ENCODE measurements around the gene FAM3D.
A peak's percentile ranks its signal among the peaks of the same experiment; 100 is the strongest.

FAM3D gene

DNA sequence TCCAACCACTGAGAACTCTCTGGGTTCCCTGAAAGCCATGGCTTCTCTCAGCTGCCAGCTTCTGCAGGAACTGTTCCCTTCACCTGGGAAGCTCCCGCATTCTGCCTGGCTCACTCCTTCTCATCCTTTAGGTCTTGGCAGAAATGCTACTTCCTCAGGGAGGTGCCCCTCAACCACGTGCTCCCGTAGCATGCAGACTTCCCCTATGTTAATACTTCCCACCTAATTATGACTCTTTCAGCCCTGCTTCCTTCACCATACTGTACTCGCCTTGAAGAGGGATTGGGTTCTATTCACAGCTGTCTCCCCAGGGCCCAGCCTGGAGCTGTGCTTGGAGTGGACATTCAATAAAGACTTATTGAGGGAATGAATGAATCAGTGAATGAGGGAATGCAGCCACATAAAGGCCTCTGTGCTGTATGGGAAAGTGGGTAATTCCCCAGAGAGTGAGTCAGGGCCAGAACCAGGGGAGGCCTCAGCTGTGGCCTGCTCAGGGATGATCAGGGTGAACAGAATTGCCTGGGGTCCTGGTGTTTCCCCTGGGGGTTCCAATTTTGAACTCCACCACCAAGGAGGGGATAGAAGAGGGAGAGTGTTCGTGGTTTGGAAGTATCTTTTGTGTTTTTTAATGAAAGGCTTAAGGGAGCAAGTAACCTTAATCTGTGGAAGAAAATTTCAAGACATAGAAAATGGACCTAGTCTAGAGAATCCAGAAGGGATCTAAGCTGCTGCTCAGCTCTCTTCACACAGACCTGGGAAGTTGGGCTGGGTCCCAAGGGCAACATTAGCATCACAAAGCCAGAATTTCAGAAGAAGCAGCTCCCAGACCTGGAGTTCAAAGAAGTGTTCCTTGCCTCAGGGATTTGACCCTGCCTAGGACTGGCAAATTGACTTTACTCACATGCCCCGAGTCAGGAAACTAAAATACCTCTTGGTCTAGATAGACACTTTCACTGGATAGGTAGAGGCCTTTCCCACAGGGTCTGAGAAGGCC lies 74.8 kb downstream of the FAM3D start:
- no peak for DNase-seq (ENCODE audit: low read depth)

DNA sequence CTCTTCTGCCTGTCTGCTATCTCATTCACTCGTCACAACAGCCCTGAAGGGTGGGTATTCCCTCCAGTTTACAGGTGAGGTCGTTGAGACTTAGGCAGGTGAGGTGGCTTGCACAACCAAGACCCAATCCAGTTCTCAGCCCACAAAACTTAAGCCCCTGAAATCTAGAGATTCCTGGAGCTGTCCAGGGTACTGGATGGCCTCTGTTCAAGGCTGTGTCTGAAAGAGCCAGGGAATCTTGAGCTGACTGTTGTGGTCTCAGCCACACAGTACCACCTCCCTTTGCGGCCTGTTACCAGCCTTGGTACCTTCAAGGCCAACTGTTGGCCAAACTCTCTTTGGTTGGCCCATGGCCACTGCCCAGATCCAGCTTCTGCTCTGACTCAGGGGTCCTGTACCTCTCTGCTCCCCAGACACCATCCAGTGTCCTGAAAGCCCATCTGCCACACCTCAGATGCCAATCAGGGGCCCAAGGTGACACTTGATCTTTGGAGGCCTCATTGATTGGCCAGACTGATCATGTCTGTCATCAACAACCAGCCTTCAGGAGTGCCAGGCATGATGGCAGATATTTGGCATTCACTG lies 78.5 kb downstream of the FAM3D start:
- DNase-seq (ENCODE audit: low read depth) = no peak

DNA sequence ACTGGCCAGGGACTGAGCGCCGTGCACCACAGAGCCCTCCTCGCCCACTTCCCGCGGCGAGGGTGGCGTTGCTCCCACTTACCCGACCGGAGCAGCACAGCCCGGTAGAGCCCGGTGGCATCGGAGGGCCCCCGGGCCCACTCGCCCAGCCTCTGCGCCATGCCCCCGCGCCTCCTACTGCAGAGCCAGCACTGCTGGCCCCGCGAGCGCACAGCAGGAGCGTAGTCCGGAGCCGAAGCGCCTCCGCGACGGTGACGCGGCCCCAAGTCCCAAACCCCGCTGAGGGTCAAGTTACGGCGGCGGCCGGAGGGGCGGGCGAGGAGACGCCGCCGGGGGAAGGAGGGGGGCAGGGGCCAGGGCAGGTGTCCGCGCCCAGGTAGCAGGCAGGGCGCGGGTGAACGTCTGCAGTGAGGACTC lies 79.8 kb downstream of the FAM3D start:
- no peak for DNase-seq (ENCODE audit: low read depth)

DNA sequence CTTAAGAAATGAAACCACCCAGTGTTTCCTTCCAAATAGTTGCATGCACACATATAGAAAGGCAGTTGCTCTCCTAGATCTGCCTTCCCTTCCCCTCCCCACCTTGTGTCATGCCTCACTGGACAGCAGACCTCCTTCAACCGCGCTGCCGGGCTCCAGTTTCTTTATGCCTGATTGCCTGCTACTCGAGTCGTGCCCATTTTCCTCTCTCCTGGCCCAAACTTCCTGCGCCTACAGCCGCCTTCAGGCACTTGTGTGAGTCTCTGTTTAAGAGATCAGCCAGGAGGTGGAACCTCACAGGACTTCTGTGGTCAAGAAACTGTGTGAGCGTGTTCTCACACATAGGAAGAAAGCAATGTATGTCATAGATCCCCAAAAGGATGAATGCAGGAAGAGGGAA lies 80.6 kb downstream of the FAM3D start:
- DNase-seq (ENCODE audit: low read depth) = no peak

GRCh38 chr3:58585005-58585786 lies 81.4 kb downstream of the FAM3D start:
- peak; percentile 25 for DNase-seq (ENCODE audit: low read depth)

GRCh38 chr3:58584690-58585004 lies 81.9 kb downstream of the FAM3D start:
- no peak for DNase-seq (ENCODE audit: low read depth)
